Measurements from ENCODE around the gene UBE2I. TPM values are rescaled to one million over a fixed set of nuclear protein-coding genes. Genes with fewer than 3 reads are reported as not detected.
A peak's percentile ranks its signal among the peaks of the same experiment; 100 is the strongest.

Gene UBE2I
- total and polyA plus RNA-seq, 3 donors from 2014 or later: 116 to 143 (median 127) TPM

DNA sequence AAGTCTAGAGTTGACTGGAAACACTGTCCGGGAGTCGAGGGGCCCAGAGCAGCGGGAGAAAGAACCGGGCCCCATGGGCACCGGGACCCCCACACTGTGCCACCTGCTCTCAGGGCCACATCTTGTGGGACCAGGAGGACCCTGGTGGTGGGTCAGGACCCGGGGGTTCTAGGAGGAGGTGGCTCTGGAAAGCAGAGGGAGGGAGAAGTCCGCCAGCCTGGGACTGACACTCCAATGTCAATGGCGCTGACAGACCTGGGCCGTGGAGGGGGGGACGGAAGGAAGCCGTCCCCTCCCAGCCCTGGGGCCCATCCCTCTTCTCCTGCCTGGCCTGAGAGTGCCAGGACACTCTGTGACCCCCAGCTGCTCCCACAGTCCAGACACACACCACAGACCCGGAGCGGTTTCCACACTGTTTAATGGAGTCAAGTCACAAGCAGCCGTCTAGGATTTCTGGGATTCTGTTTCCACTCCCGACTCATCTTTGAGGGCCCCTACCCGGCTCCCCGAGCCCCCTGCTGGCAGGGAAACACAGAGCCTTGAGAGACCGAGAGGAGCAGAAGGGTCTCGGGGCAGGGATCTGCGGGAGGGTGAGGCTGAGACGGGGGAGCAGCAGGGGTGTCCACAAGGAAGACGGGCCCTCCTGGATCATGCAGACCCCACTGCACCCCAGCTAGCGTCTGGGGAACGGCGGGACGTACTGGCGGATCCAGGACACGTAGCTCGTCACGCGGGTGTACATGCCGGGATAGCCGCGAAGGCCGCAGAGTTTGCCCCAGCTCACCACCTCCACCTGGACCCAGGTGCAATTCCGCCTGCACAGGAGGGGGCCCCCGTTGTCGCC is 23.5 kb upstream of the UBE2I start:
- intact Hi-C loops (cut with DNase I; ENCODE audit: low total_unique reads): no loop called here
- H3K27me3 ChIP-seq: no peaks in the 10 kb centered on the region
- H3K27ac ChIP-seq: no peak overlapping the region
- no peak for DNase-seq
- no peak overlapping the region for H3K4me3 ChIP-seq
- peaks cover 13% of the 10 kb centered on the region for H3K4me1 ChIP-seq
- 80% methylated on average over 36 to 38 of the region's 38 CpGs for WGBS, 2 donors
- H3K9me3 ChIP-seq: no peaks in the 10 kb centered on the region
- no peak for TF ChIP-seq POLR2A (IDR thresholded peaks at IDR 0.05)
- TF ChIP-seq, protein P1, sequence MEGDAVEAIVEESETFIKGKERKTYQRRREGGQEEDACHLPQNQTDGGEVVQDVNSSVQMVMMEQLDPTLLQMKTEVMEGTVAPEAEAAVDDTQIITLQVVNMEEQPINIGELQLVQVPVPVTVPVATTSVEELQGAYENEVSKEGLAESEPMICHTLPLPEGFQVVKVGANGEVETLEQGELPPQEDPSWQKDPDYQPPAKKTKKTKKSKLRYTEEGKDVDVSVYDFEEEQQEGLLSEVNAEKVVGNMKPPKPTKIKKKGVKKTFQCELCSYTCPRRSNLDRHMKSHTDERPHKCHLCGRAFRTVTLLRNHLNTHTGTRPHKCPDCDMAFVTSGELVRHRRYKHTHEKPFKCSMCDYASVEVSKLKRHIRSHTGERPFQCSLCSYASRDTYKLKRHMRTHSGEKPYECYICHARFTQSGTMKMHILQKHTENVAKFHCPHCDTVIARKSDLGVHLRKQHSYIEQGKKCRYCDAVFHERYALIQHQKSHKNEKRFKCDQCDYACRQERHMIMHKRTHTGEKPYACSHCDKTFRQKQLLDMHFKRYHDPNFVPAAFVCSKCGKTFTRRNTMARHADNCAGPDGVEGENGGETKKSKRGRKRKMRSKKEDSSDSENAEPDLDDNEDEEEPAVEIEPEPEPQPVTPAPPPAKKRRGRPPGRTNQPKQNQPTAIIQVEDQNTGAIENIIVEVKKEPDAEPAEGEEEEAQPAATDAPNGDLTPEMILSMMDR (IDR thresholded peaks at IDR 0.05): no peak
- no peaks in the 10 kb centered on the region for H3K36me3 ChIP-seq (ENCODE audit: low read depth, missing control alignments)

DNA sequence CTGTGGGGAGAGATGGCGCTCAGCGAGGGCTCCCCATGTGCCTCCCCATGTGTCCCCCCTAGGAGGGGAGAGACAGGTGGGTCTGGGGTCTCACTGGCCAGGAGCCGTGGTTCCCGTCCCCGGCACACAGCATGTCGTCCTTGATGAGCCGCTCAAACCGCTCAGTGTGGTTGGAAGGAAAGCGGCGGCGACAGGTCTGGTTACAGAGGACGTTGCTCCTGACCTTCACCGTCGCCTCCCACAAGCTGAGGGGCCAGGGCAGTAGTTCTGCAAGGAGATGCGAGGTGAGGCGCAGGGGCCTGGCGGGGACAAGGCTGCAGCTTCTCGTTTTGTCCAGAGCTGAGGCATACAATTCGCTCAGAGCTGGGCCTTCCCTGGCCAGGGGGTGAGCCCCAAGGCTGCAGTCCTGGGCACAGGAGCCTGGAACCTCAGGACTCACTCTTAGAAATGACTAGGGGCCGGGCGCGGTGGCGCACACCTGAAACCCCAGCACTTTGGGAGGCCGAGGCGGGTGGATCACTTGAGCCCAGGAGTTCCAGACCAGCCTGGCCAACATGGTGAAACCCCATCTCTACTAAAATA is 22.8 kb upstream of the UBE2I start:
- Histone ChIP-seq H3K4me3 (no peak overlapping the region), H3K4me1 (peaks cover 16% of the 10 kb centered on the region), H3K36me3 (ENCODE audit: low read depth, missing control alignments) (no peaks in the 10 kb centered on the region), H3K9me3 (no peaks in the 10 kb centered on the region), H3K27ac (no peak overlapping the region), H3K27me3 (no peaks in the 10 kb centered on the region)
- intact Hi-C loops (cut with DNase I; ENCODE audit: low total_unique reads): no loop called here
- WGBS, 2 donors: 61 to 90% methylated on average over 8 to 25 of the region's 25 CpGs
- no peak for TF ChIP-seq POLR2A (IDR thresholded peaks at IDR 0.05)
- TF ChIP-seq, protein P1 (IDR thresholded peaks at IDR 0.05): no peak
- DNase-seq: no peak

DNA sequence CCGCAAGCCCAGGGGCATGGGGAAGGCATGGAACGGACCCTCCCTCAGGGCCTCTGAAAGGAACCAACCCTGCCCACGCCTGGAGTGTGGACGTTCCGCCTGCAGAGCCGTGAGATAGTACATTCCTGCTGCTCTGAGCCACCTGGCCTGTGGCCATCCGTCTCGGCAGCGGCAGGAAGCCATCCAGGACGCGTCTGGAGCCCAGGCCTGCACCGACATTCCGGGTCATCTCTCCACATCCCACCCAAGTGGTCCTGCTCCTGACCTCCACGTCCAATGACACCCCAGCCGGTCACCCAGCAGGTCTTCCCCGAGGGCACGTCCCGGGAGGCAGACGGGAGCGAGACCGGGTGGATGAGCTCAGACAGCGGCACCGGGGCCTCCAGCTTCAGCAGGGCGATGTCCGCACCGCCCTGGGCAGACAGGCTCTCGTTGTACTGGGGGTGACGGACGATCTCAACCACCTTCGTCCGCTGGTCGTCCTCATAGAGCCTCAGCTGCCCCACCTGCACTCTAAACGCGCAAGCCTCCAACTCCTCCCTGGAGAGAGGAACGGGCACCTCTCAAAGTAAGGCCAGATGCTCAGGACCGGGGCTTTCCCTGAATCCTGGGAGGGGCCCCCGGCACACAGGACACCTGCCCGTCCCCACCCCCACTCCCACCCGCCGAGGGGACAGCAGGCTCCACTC is 21.3 kb upstream of the UBE2I start:
- H3K27ac ChIP-seq: no peak overlapping the region
- intact Hi-C loops (cut with DNase I; ENCODE audit: low total_unique reads): no loop called here
- no peaks in the 10 kb centered on the region for H3K9me3 ChIP-seq
- peaks cover 16% of the 10 kb centered on the region for H3K4me1 ChIP-seq
- H3K27me3 ChIP-seq: no peaks in the 10 kb centered on the region
- TF ChIP-seq POLR2A (IDR thresholded peaks at IDR 0.05): no peak
- TF ChIP-seq, protein P1 (IDR thresholded peaks at IDR 0.05): no peak
- WGBS, 2 donors: 15 to 43% methylated on average over 11 to 37 of the region's 40 CpGs
- DNase-seq: peak; percentile 65
- H3K4me3 ChIP-seq: no peak overlapping the region
- no peaks in the 10 kb centered on the region for H3K36me3 ChIP-seq (ENCODE audit: low read depth, missing control alignments)

DNA sequence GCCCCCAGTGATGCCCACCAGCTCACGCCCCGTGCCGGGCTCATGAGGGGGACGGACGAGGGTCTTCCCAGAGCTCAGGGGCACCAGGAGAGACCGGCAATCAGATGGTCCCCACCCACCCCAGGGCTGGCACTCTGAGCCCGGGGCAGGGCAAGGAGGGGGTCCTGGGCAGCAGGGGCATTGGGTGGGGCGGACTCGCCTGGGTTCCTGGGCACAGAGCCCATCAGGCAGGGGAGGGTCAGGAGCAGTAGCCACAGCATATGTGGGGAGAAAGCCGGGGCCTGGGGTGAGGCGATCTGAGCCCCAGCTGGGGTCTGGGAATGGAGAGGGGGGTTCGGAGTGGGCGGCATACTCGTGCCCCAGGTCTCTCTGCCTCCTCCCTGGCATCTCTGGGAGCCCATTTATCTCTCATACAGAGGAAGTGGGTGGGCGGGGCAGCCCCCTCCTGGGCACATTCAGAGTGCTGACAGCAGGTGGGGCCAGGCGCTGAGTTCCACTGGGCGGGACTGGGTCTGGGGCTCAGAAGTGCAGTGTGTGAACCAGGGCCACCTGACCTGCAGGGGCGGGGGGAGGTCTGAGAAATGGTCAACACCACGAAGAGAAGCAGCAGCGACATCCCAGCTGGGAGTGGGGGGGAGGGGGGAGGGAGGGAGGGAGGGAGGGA is 20.5 kb upstream of the UBE2I start:
- H3K4me3 ChIP-seq: no peak overlapping the region
- no peak for DNase-seq
- H3K4me1 ChIP-seq: peaks cover 16% of the 10 kb centered on the region
- no peaks in the 10 kb centered on the region for H3K9me3 ChIP-seq
- TF ChIP-seq POLR2A (IDR thresholded peaks at IDR 0.05): no peak
- TF ChIP-seq, protein P1 (IDR thresholded peaks at IDR 0.05): no peak
- H3K36me3 ChIP-seq (ENCODE audit: low read depth, missing control alignments): no peaks in the 10 kb centered on the region
- H3K27me3 ChIP-seq: no peaks in the 10 kb centered on the region
- WGBS, 2 donors: 44 to 58% methylated on average over 7 to 20 of the region's 20 CpGs
- intact Hi-C loops (cut with DNase I; ENCODE audit: low total_unique reads): no loop called here
- H3K27ac ChIP-seq: no peak overlapping the region
